ENCODE data around the gene LBH. TPM values are rescaled to one million over a fixed set of nuclear protein-coding genes. Genes with fewer than 3 reads are reported as not detected.

LBH gene
- total RNA-seq, 4 donors from 2014 or later: 104 to 206 (median 126) TPM

DNA sequence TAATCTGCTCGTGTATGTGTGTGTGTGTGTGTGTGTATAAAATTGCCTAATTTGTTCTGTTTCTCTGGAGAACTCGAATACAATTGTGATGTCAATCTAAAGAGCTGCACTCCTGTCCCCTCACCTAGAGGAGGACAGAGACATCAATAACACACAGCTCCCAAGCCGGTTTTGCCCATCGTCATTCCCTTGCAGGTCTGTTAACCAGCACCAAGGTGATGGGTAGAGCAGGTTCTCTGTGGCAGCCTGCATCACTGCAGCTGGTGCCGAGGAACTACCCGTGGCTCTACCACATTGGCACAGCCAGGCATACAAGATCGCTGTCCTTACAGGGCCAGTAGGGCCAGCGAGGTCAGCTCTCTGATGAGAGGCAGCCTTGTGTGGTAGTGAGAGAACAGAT lies 41.0 kb downstream of the LBH start:
- 92 to 94% methylated on average over 8 of the region's 8 CpGs for WGBS, 2 donors
- TF ChIP-seq POLR2A (IDR thresholded peaks at IDR 0.05): no peak
- TF ChIP-seq CTCF (IDR thresholded peaks at IDR 0.05): no peak
- Histone ChIP-seq H3K36me3 (no peaks in the 10 kb centered on the region), H3K9me3 (no peaks in the 10 kb centered on the region), H3K27me3 (no peaks in the 10 kb centered on the region), H3K4me1 (peaks cover 6 to 26% of the 10 kb centered on the region in 2 donors), H3K27ac (no peak overlapping the region), H3K4me3 (replicated peaks in 1 of 3) (no peak overlapping the region)
- no peak for DNase-seq
- intact Hi-C loops (cut with DNase I): no loop called here

- peaks cover 6 to 26% of the 10 kb centered on the region in 2 donors for H3K4me1 ChIP-seq
- H3K9me3 ChIP-seq: no peaks in the 10 kb centered on the region
- no peaks in the 10 kb centered on the region for H3K36me3 ChIP-seq
- no peak for TF ChIP-seq POLR2A (IDR thresholded peaks at IDR 0.05)
- no peak for TF ChIP-seq CTCF (IDR thresholded peaks at IDR 0.05)
- H3K4me3 ChIP-seq (replicated peaks in 1 of 3): no peak overlapping the region
- H3K27me3 ChIP-seq: no peaks in the 10 kb centered on the region
- WGBS, 2 donors: 58 to 76% methylated on average over 5 of the region's 5 CpGs
- no peak overlapping the region for H3K27ac ChIP-seq
- DNase-seq: no peak
- intact Hi-C loops (cut with DNase I): no loop called here
These were observed 41.6 kb downstream of the LBH start for GRCh38 chr2:30272761-30273573.

DNA sequence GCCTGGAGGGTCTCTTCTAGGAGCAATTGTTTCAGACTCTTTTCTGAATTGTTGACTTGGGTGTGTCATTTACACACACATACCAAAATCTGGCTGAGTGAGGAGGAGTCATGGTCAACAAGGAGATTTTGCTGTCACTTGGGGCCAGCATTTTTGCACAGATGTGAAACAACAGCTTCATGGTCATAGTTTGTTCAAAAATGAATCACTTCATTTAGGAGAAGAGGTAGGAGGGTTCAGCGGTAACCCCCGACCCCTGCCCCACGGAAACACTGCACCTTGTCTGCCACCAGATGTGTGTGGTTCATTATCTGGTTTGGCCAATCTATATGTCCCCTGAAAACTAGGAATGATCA lies 42.2 kb downstream of the LBH start:
- intact Hi-C loops (cut with DNase I): no loop called here
- Histone ChIP-seq H3K27ac (no peak overlapping the region), H3K36me3 (no peaks in the 10 kb centered on the region), H3K9me3 (no peaks in the 10 kb centered on the region), H3K4me1 (peaks cover 3 to 21% of the 10 kb centered on the region in 2 donors), H3K27me3 (no peaks in the 10 kb centered on the region), H3K4me3 (replicated peaks in 1 of 3) (no peak overlapping the region)
- DNase-seq: no peak
- 86 to 87% methylated on average over 3 of the region's 3 CpGs for WGBS, 2 donors
- TF ChIP-seq CTCF (IDR thresholded peaks at IDR 0.05) (no peak), POLR2A (IDR thresholded peaks at IDR 0.05) (no peak)

DNA sequence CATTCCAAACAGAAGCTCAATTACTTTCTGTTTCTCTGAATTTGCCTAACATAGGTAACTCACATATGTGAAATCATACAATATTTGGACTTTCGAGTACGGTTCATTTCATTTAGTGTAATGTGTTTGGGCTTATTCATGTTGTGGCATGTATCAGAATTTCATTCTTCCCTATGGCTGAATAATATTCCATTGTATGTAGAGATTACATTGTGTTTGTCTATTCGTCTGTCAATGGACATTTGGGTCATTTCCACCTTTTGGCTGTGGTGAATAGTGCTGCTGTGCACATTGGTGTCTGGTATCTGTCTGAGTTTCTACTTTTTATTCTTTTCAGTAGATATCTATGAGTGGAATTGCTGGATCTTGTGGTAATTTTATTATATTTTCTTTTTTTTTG lies 43.9 kb downstream of the LBH start:
- 93 to 98% methylated on average over 3 of the region's 3 CpGs for WGBS, 2 donors
- Histone ChIP-seq H3K4me1 (peaks cover 0 to 18% of the 10 kb centered on the region in 2 donors), H3K36me3 (no peaks in the 10 kb centered on the region), H3K9me3 (no peaks in the 10 kb centered on the region), H3K4me3 (replicated peaks in 1 of 3) (no peak overlapping the region), H3K27me3 (no peaks in the 10 kb centered on the region), H3K27ac (no peak overlapping the region)
- TF ChIP-seq CTCF (IDR thresholded peaks at IDR 0.05) (no peak), POLR2A (IDR thresholded peaks at IDR 0.05) (no peak)
- DNase-seq: no peak
- intact Hi-C loops (cut with DNase I): no loop called here

DNA sequence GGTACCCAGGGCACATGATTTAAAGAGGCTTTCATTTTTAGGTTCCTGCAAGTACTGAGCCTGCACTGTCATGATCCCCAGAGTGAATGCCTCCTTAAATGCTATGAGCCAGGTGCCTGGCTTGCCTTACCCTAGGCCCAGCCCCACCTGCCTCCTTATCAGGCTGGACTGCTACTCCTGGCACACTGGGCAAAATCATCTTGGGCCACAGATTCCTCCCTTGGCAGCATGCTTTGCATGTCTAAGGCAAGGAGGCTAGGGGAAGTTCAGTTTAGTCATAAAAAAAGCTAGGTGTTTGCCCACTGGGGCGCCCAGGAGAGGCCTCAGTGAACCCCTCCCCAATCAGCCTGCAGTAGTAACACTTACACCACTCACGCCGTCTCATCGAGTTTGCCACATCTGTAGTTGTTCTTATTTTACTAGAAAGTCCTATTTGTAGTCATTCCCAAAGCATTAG lies 45.1 kb downstream of the LBH start:
- Histone ChIP-seq H3K27me3 (no peaks in the 10 kb centered on the region), H3K27ac (no peak overlapping the region), H3K36me3 (no peaks in the 10 kb centered on the region), H3K4me1 (peaks cover 0 to 18% of the 10 kb centered on the region in 2 donors), H3K9me3 (no peaks in the 10 kb centered on the region), H3K4me3 (replicated peaks in 1 of 3) (no peak overlapping the region)
- no peak for TF ChIP-seq CTCF (IDR thresholded peaks at IDR 0.05)
- no peak for TF ChIP-seq POLR2A (IDR thresholded peaks at IDR 0.05)
- intact Hi-C loops (cut with DNase I): no loop called here
- no peak for DNase-seq
- WGBS, 2 donors: 76 to 89% methylated on average over 4 of the region's 4 CpGs

Measured in thyroid gland (tissue), 4 donors.